ENCODE measurements around the gene SHISAL2A. TPM values are rescaled to one million over a fixed set of nuclear protein-coding genes. Genes with fewer than 3 reads are reported as not detected.

Gene SHISAL2A
- total RNA-seq, result not detected in 2 replicates

DNA sequence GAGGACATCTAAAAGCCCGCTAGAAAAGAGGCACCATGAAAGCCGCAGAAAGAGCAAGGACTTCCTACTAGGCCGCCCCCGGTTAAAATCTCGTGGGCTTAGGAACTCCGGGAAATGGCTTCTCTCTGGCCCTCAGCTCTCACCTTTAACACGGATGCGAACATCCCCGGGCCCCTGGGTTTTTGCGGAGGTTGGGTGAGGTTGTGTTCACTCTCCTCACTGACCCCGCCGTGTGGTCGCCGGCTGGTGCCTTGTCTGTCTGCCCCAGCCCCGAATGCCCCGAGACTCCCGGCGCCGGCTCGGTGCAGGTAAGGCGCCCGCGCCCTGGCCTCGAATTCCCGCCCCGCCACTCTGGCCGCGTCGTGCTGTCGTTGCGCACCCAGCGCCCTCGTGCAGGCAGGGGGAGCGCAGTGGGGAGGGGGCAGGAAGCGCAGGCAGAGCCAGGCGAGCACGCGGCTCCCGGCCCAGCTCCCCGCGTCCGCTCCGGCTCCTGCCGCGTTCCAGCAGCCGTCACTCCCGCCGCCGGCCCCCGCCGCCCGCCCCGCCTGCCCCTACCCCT, at the start of gene SHISAL2A:
TSS of gene SHISAL2A (plus strand) at position 437 of the 559 bp plus-strand sequence. CDS start 326 bp downstream, outside the sequence.

DNA sequence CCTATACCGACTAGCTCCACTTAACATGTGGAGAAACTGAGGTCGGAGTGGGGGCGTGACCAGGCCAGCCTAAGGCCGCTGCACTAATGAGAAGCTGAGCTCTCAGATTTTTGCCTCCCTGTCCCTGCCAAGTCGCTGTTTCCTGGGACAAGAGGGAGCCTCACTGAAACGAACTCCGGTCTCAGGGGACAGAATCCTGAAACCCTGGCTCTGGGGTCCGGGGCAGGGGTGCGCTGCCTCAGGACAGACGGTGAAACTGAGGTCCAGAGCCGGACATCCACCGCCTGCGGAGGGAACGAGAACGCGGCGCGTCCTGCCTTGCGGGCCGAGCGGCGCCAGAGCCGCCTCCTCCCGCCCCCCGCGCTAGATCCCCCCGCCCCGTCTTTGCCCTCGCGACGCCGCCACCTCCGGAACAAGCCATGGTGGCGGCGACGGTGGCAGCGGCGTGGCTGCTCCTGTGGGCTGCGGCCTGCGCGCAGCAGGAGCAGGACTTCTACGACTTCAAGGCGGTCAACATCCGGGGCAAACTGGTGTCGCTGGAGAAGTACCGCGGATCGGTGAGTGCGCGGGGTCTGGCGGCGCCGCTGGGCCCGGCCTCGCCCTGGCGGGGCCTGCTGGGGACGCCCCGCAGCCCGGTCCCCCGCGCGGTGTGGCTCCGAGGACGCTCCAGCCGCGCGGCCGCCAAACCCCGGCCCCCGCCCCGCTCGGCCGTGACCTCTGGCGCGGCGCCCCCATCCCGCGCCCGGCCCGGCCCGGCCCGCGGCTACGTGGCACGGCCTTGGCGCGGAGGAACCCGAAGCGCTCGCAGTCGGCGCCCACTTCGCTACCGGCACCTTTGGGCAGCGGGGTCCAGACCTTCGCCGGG, 30.7 kb upstream of the SHISAL2A start, which contains the start of gene GPX7:
TSS of gene GPX7 (plus strand) at position 381 of the 865 bp plus-strand sequence. CDS start at position 420, 39 bp downstream.

DNA sequence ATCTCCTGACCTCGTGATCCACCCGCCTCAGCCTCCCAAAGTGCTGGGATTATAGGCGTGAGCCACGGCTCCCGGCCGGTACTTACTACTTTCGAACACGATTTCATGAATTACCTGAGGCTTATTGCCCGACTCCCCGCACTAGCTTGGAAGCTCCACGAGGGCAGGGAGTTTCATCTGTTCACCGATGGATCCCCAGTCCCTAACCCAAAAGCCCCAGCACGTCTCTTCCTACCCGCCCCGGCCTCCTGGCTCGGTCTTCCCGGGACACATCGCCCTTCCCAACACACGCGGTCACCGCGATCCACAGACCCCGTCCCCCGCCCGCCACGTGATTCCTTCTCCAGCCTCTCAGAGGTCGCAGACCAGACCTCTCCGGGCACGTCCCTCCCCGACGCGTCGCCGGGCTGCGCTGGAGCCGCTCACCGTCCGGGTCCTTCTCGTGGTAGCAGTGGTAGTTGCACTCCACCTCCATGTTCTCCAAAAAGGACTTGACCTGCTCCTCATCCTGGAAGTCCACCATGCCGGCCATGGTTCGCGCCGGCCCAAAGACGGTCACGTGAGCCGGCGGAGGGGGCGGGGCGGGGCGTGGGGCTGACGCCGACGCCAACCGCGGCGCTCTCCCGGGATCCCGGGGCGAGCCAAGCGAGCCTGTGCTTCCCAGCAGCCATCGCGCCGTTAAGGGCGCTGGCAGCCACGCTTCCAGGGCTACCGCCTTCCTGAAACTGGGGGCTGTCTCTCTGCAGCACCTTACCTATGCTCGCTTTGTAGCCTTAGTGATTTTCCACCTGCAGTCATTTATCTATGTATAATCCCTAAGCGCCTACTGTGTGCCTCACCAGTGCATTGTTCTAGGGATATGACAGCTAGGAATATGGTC, 65.1 kb downstream of the SHISAL2A start, which contains the start of gene COA7:
TSS of gene COA7 (minus strand) at position 553 of the 880 bp plus-strand sequence. CDS start at position 532, 21 bp downstream.

Other genes starting within 250 kb of the SHISAL2A start
- gene ORC1, start 228.7 kb upstream of the SHISAL2A start, total RNA-seq, result 1.5 TPM in 2 replicates
- 12.9 and 15.0 TPM in 2 replicates for gene PRPF38A, start 228.6 kb upstream of the SHISAL2A start, total RNA-seq
- 14.5 and 22.4 TPM in 2 replicates for gene TUT4, start 80.1 kb upstream of the SHISAL2A start, total RNA-seq
- 13.5 and 13.6 TPM in 2 replicates for gene GPX7, start 30.8 kb upstream of the SHISAL2A start, total RNA-seq
- 7.9 and 13.3 TPM in 2 replicates for gene COA7, start 65.2 kb downstream of the SHISAL2A start, total RNA-seq
- 30.0 and 37.4 TPM in 2 replicates for gene ZYG11B, start 93.3 kb downstream of the SHISAL2A start, total RNA-seq
- under 0.01 and 0.33 TPM in 2 replicates for gene ZYG11A, start 209.6 kb downstream of the SHISAL2A start, total RNA-seq

Measured in dermis lymphatic vessel endothelial cell (primary cell).